T-helper 1 cell (primary cell): ENCODE measurements around the gene DLGAP4.

Experiments
- DNase-seq, 5 donors: peaks; one replicate each; pipeline ENCODE4 v3.0.0-alpha.2; 2012 to 2020

Gene DLGAP4

GRCh38 chr20:36478137-36478905, 172.2 kb downstream of the DLGAP4 start:
- no peak for DNase-seq

DNA sequence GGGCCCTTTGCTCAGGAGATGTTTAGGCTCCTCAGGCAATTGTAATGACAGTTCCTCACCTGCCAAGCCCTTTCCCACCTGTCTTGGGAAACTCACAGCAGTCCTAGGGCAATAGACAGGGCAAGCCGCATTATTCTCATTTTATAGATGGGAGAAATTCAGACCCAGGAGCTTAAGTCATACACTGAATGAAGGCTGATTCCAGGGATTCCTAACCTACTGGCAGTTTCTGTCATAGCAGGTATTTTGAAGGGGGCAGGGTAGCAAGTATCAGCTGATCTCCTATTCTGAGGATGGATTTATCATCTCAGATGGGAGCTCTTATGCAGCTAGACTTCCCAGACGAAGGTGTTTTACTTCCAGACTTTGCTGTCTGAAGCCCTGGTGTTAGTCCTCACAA, 173.8 kb downstream of the DLGAP4 start:
- no peak for DNase-seq

DNA sequence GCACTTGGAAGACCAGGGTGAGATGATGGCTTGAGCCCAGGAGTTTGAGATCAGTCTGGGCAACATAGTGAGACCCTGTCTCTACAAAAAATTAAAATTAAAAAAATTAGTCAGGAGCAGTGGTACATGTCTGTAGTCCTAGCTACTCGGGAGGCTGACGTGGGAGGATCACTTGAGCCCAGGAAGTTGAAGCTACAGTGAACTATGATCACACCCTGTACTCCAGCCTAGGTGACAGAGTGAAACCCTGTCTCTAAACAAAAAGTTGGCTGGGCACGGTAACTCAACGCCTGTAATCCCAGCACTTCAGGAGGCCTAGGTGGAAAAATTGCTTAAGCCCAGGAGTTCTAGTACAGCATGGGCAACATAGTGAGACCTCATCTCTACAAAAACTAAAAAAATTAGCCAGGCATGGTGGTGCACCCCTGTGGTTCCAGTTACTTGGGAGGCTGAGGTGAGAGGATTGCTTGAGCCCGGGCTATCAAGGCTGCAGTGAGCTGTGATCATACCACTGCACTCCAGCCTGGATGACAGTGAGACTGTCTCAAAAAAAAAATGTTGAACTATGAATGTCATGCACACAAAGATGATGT, 174.4 kb downstream of the DLGAP4 start:
- no peak for DNase-seq

GRCh38 chr20:36481380-36482043, 175.4 kb downstream of the DLGAP4 start:
- DNase-seq = no peak

DNA sequence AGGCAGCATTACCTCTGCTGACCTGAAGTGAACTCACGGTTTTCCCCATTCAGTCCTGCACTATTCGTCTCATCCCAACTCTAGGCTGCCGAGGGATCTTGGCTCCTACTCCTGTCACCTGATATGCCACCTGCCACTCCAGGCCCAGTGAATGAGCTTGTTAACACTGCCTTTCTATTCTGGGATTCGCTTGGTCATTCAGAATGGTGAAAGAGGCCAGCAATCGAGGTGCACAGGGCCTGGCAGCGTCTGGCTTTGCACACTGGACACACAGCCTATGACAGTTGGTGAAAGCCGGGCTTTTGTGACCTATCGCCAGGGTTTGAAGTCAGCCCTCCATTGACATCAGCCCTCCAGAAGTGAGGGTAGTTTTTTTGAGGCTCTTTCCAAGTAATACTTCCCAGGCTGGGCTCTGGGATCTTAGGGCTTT, 175.9 kb downstream of the DLGAP4 start:
- DNase-seq = no peak

- no peak for DNase-seq
Observed at GRCh38 chr20:36483209-36483918, 177.2 kb downstream of the DLGAP4 start.

DNA sequence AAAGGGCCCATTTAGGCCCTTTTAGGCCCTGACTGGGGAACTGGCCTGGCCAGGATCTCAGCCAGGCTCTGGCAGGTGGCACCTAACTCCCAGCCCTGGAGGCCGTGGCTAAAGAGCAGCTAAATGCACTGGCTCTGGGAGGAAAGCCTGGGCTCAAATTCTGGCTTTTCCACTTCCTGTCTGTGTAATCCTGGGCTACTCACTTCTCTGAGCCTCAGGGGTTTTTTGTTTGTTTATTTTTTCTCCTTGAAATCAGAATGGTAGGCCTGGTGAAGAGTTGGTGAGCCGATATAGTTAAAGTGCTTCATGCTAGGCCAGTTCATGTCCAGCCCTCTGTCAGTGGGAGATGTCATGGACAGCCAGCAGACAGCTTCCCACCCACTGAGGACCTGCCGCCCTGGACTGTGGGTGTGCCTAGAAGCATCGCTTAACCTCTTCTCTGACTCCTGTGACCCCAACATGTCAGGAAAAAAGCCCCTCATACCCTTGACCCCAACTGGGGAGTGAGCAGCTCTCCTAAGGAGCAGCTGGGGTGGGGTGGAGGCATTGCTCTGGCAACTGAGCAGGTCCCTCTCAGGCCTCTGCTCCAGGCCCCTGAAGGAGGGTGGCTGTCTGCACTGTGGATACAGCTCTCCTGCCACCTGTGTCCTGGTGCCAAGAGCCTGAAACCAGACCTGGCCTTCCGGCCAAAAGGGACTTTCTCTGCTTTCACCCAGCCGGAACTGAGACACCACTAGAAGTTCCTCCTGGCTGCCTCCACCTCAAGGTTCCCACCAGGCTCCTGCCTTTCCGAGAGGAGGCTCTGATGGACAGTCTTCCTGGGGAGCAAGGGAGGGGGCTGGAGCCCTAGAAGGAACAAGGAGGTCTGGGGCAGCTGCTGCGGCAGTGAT, 178.0 kb downstream of the DLGAP4 start:
- no peak for DNase-seq

DNA sequence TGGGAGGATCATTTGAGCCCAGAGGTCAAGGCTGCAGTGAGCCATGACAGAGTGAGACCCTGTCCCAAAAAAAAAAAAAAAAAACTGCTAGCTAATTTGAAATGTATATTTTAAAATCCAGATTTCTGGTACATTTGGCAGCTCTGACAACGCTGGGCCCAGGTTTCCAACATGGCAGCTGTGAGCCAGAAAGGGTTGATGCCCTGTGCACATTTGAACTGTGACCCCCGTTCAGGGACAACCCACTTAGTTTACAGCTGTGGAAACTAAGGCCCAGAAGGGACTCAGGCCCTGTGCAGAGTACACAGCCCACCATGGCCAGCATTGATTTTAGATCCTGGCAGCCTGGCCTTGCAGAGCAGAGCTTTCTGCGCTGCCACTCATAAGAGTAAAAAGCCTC, 179.1 kb downstream of the DLGAP4 start:
- no peak for DNase-seq

DNA sequence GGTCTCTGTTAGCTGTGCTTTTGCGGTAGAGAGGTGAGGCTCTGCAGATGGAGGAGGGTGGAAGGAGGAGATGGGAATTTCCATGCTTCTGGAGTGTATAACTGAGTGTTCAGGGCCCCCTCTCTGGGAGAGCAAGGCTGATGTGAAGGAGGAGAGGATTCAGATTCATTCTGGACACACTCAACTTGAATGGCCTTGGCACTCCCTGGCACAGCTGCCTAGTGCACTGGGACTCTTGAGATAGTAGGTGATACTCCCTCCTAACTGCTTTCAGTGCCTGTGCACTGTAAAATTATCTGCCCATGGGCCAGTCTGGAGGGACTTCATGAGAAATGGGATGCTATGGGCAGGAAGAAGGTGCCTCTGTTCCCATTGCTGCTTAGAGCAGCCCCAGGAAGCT, 180.9 kb downstream of the DLGAP4 start:
- no peak for DNase-seq

DNA sequence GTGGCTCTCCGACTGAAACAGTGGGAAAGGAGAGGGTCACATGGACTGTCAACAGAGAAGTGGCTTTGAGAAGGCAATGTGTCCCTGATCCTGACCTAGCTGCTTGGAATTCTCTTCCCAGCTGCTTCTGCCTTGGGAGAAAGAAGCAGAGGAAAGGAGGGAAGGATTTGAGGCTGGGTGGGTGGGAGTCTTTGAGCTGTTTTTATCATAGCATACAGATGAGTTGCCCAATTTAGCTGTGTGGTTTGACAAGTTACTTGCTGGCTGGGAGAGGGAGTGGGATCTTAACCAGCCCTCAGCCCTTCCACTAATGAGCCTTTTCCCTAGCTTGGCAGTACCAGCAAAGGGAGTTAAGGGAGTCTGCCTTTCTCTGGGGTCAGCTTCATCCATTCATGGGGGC, 184.1 kb downstream of the DLGAP4 start:
- no peak for DNase-seq

GRCh38 chr20:36491901-36492617, 185.9 kb downstream of the DLGAP4 start:
- peak; percentile 22 to 73 (median 33) for DNase-seq

GRCh38 chr20:36493051-36493800, 187.1 kb downstream of the DLGAP4 start:
- peak in 1 of 5 donors; percentile 28 for DNase-seq

- DNase-seq = no peak
Observed at GRCh38 chr20:36493801-36494114, 187.6 kb downstream of the DLGAP4 start.

DNA sequence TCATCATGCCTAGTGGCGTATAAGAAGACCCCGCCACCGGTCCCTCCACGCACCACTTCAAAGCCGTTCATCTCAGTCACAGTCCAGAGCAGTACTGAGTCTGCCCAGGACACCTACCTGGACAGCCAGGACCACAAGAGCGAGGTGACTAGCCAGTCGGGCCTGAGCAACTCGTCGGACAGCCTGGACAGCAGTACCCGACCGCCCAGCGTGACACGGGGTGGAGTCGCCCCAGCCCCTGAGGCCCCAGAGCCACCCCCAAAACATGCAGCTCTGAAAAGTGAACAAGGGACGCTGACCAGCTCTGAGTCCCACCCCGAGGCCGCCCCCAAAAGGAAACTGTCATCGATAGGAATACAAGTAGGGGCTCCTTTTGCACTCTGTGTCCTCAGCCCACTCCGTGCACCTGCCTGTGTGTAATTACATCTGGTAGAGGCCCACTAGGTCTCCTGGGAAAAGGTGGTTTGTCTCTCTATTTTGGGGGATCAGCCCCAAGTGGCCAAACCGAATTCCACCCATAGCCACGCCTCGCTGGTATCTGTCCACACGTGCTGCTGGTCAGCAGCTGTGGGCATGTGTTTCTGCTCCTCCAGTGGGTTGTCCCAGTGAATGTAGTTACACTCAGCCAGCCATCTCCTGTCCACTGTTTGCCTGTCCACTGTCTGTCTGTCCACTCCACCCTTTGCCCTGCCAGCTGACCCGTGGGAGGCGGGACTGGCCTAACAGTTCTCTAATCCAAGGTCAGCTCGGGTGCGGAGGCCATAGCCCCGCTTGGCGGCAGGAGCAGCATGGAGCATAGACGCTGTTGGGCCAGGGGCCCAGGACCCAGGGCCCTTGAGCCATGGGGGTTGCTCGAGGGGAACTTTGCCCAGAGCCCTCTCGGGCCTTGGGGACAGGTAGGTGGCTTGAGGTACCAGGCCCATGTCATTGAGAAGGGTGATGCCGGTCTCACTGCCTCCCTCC, 190.8 kb downstream of the DLGAP4 start:
- DNase-seq = no peak

- no peak for DNase-seq
Observed at GRCh38 chr20:36497856-36498255, 191.7 kb downstream of the DLGAP4 start.

DNA sequence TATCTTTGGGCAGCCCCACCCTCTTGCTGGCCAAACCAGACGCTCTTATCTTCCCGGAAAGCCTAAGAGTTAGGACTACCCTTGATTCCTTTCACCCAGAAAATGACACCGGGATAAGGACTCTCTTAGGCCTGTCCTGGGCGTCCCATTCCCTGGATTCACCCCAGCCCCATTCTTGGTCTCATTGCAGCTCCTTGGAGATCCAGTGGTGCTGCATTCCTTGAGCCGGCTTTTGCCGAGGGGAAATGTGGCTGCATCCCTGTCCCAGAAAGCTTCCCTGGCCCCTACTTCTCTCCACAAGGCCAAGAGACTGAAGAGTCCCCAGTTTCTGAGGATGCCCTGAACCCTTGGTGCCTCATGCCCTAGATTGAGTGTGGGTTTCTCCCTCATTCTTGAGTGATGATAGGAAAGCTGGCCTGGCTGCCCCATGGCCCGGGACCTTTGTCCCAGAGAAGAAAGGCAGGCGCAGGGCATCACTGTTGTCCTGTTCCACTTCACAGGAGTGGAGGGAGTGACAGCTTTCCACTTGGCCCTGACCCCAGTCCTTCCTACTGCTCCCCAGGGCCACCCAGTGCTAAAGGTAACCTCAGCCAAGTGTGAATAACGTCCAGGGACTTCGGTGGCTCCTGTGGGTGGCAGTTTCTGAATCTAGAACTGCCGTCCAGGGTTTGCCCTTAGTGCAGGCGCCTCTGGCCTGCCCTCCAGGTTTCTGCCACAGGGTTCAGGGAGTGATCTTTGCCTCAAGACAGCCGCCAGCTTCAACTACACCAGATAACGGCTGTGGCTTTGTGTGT, 192.4 kb downstream of the DLGAP4 start:
- DNase-seq = no peak

DNA sequence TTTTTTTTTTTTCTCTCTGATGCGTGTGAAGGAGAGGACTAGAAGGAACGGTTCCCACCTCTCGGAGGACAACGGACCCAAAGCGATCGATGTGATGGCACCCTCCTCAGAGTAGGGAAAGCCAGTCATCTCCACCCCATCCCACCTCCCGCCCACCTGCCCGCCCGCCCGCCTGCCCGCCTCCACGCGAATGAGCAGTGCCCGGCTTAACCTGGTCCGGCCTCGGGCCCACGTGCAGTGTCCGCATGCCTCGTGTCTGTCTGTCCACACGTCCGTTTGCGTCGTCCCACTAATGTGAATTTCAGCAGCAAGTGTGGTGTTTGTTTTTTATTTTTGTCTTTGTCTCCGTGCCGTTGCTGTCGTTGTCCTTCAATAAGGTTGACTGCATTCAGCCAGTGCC, 193.1 kb downstream of the DLGAP4 start:
- no peak for DNase-seq

DNA sequence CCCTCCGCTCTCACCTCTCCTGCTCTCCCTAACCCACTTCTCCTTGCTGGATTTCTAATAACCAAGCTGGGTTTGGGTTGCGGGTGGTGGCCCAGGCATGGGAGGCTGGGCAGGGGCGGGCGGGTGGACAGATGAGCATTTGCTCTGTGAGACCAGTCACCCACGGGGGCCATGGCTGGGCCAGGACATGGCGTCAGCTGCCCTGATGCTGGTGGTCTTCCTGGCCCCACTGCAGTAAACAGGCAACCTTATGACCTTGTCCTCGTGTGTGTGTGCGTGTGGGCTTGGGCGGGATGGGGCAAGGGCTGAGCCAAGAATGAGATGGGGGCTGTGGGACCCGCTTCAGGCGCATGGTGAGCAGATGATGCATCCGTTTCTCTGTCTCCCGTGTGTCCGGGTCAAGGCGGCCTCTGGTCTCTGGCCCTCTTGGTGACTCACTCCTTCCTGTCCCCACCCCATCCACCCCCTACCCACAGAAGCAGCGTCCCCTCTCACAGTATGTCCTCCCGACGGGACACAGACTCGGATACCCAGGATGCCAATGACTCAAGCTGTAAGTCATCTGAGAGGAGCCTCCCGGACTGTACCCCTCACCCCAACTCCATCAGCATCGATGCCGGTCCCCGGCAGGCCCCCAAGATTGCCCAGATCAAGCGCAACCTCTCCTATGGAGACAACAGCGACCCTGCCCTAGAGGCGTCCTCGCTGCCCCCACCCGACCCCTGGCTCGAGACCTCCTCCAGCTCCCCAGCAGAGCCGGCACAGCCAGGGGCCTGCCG, 193.8 kb downstream of the DLGAP4 start:
- no peak for DNase-seq
